Esophagus muscularis mucosa (tissue), 3 donors: ENCODE results near the gene ZNF189.

Experiments
- CTCF ChIP-seq, 3 experiments: fragments of 200-600 bp in 2 of 3; fragments of 450-650 bp in 1 of 3; sonication (generic) in 2 of 3; IDR thresholded peaks; one replicate each; pipeline ENCODE4 v1.5.1; 2017 to 2019; ENCODE audit warnings: antibody characterized with exemption in 3 of 3, mild to moderate bottlenecking in 2 of 3, moderate library complexity in 1 of 3
- POLR2A ChIP-seq: fragments of 450-650 bp; IDR thresholded peaks from one replicate; pipeline ENCODE4 v1.6.1; 2017; ENCODE audit warnings: antibody characterized with exemption, moderate library complexity, mild to moderate bottlenecking, low read depth

- TF ChIP-seq CTCF (IDR thresholded peaks at IDR 0.05) (no peak), POLR2A (no peak)
These were observed 19.3 kb downstream of the ZNF189 start for GRCh38 chr9:101417977-101418376.
